Measurements from ENCODE around the gene MARK3.

- TF ChIP-seq, protein P1, sequence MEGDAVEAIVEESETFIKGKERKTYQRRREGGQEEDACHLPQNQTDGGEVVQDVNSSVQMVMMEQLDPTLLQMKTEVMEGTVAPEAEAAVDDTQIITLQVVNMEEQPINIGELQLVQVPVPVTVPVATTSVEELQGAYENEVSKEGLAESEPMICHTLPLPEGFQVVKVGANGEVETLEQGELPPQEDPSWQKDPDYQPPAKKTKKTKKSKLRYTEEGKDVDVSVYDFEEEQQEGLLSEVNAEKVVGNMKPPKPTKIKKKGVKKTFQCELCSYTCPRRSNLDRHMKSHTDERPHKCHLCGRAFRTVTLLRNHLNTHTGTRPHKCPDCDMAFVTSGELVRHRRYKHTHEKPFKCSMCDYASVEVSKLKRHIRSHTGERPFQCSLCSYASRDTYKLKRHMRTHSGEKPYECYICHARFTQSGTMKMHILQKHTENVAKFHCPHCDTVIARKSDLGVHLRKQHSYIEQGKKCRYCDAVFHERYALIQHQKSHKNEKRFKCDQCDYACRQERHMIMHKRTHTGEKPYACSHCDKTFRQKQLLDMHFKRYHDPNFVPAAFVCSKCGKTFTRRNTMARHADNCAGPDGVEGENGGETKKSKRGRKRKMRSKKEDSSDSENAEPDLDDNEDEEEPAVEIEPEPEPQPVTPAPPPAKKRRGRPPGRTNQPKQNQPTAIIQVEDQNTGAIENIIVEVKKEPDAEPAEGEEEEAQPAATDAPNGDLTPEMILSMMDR (IDR thresholded peaks at IDR 0.05): no peak
- TF ChIP-seq POLR2A (IDR thresholded peaks at IDR 0.05): no peak
Observed at GRCh38 chr14:103374121-103374520, 11.1 kb upstream of the MARK3 start.
